Ovary (tissue), 9 donors: Measurements from ENCODE around the gene SEC14L6. TPM values are rescaled to one million over a fixed set of nuclear protein-coding genes. Genes with fewer than 3 reads are reported as not detected.
"Not testable (repeated sequence)": the region's sequence is repeated elsewhere in the genome, so short reads cannot be mapped to it uniquely, and the experiment has no call there.

ENCODE experiments used
- DNase-seq, 5 donors: peaks; one replicate each; pipeline ENCODE4 v3.0.0-alpha.2; 2019 to 2020
- H3K27ac ChIP-seq, 2 donors: fragments of 200-600 bp; one replicate each; pipeline versions ENCODE4 v1.5.1 to v1.8.0; 2019 to 2022
- H3K27me3 ChIP-seq: fragments of 200-600 bp; one replicate; pipeline ENCODE4 v1.8.0; 2022
- H3K36me3 ChIP-seq: fragments of 200-600 bp; sonication (generic); one replicate; pipeline ENCODE4 v1.5.1; 2019
- H3K4me1 ChIP-seq: one replicate; pipeline ENCODE4 v1.8.1; 2013; ENCODE audit warnings: mild to moderate bottlenecking, moderate library complexity; ENCODE audit not compliant: insufficient read depth
- H3K4me3 ChIP-seq: fragments of 200-600 bp; sonication (generic); one replicate; pipeline ENCODE4 v1.5.1; 2017
- H3K9me3 ChIP-seq, 2 donors: fragments of 200-600 bp in 1 of 2; sonication (generic) in 1 of 2; one replicate each; pipeline versions ENCODE4 v1.5.1 to v1.8.1; 2013 to 2019; ENCODE audit warnings: mild to moderate bottlenecking in 1 of 2, moderate library complexity in 1 of 2
- CTCF ChIP-seq, 3 donors: fragments of 450-650 bp in 2 of 3; fragments of 200-600 bp in 1 of 3; IDR thresholded peaks; one replicate each; pipeline versions ENCODE4 v1.5.1 to v1.8.0; 2016 to 2022; ENCODE audit warnings: antibody characterized with exemption in 3 of 3, mild to moderate bottlenecking in 1 of 3
- EP300 ChIP-seq: sonication (generic); formaldehyde crosslinking; IDR thresholded peaks from one replicate; pipeline ENCODE4 v1.6.1; 2017; ENCODE audit warnings: antibody characterized with exemption
- POLR2A ChIP-seq: fragments of 450-650 bp; IDR thresholded peaks from one replicate; pipeline ENCODE4 v1.6.1; 2017; ENCODE audit warnings: antibody characterized with exemption, mild to moderate bottlenecking, moderate library complexity
- WGBS, 3 donors: extraction: QIAGEN DNeasy Blood & Tissue Kit in 1 of 3; methylation state at CpG; one replicate each; pipeline versions ENCODE4 v1.1.5 to v1.1.7; 2013 to 2017; 5-methylcytosine and 5-hydroxymethylcytosine counted together
- intact Hi-C, 4 donors: fragments of 100-400 bp; cut with DNase I; formaldehyde crosslinking; loops; one replicate each; pipeline versions ENCODE4 v1.11.0 to v1.15.1; 2022 to 2023
- polyA plus RNA-seq, 2 donors: library from polyadenylated mRNA; stranded (reverse); fragments of 200-250 nt in 1 of 2; fragments of 350-450 nt in 1 of 2; fragmentation: Illumina TruSeq in 1 of 2; extraction: RNeasy Lipid Tissue Mini Kit (QIAGEN cat#74804) in 1 of 2; gene quantifications; one replicate each; pipeline ENCODE4 v1.2.3, GENCODE V29; 2013 to 2014
- total RNA-seq, 7 donors: library from RNA; depleted of rRNA in 2 of 7; stranded (reverse); fragments of >200 nt in 2 of 7; fragmentation: NEBNext Ultra II Directional in 3 of 7; extraction: Animal tissue kit (Norgen Biotek cat#: 25700) in 3 of 7; gene quantifications; one replicate each; pipeline versions ENCODE4 v1.1.0 to v1.2.4, GENCODE V29; 2016 to 2023
- donor health status: DM: no; HTN: no; CAD: no; lungs with moderate emphysema.
- donor health status: DM: no; HTN: no; CAD: no.
- donor health status: Bipolar disorder and iron deficiency.
- donor health status: DM: yes; HTN: yes; CAD: no.
- donor health status: DM: no; HTN: no; CAD: no.
- donor health status: DM: yes; HTN: yes; CAD: no.

Gene SEC14L6
- total and polyA plus RNA-seq, 9 donors: 0.92 to 2.8 (median 1.7) TPM

GRCh38 chr22:30561402-30562189 is 15.1 kb upstream of the SEC14L6 start:
- H3K4me1 ChIP-seq: no peaks in the 10 kb centered on the region
- no peak overlapping the region for H3K27ac ChIP-seq
- H3K9me3 ChIP-seq: no peaks in the 10 kb centered on the region
- no peak for DNase-seq
- TF ChIP-seq POLR2A (no peak), CTCF (IDR thresholded peaks at IDR 0.05) (no peak), EP300 (no peak)
- no peaks in the 10 kb centered on the region for H3K36me3 ChIP-seq
- no peak overlapping the region for H3K4me3 ChIP-seq
- no peaks in the 10 kb centered on the region for H3K27me3 ChIP-seq
- intact Hi-C loops: no loop called here
- 56 to 60% (median 58%) methylated on average over 10 of the region's 10 CpGs for WGBS, 3 donors

- H3K27ac ChIP-seq, H3K9me3 ChIP-seq, H3K4me3 ChIP-seq, intact Hi-C loops, H3K4me1 ChIP-seq, DNase-seq, H3K36me3 ChIP-seq, H3K27me3 ChIP-seq: not testable (repeated sequence)
- WGBS, 3 donors: 84 to 87% (median 85%) methylated on average over 11 of the region's 11 CpGs
Observed at GRCh38 chr22:30560643-30561202, 14.2 kb upstream of the SEC14L6 start.

- WGBS, 3 donors: 64 to 75% (median 65%) methylated on average over 6 of the region's 6 CpGs
- intact Hi-C loops: no loop called here
- H3K27ac ChIP-seq: no peak overlapping the region
- TF ChIP-seq EP300: no peak
- TF ChIP-seq CTCF (IDR thresholded peaks at IDR 0.05): no peak
- TF ChIP-seq POLR2A: no peak
- H3K36me3 ChIP-seq: no peaks in the 10 kb centered on the region
- no peak for DNase-seq
- H3K4me1 ChIP-seq: no peaks in the 10 kb centered on the region
- H3K9me3 ChIP-seq: no peaks in the 10 kb centered on the region
- H3K27me3 ChIP-seq: no peaks in the 10 kb centered on the region
- no peak overlapping the region for H3K4me3 ChIP-seq
Observed at GRCh38 chr22:30559889-30560288, 13.3 kb upstream of the SEC14L6 start.

GRCh38 chr22:30557243-30557642 is 10.7 kb upstream of the SEC14L6 start:
- 69 to 85% (median 73%) methylated on average over 8 of the region's 8 CpGs for WGBS, 3 donors
- Histone ChIP-seq H3K27ac (no peak overlapping the region), H3K4me1 (no peaks in the 10 kb centered on the region), H3K9me3 (no peaks in the 10 kb centered on the region), H3K27me3 (no peaks in the 10 kb centered on the region), H3K36me3 (no peaks in the 10 kb centered on the region), H3K4me3 (no peak overlapping the region)
- DNase-seq: no peak
- intact Hi-C loops: no loop called here
- TF ChIP-seq EP300 (no peak), CTCF (IDR thresholded peaks at IDR 0.05) (no peak), POLR2A (no peak)

- 63 to 74% (median 74%) methylated on average over 6 of the region's 6 CpGs for WGBS, 3 donors
- TF ChIP-seq EP300 (no peak), POLR2A (no peak), CTCF (IDR thresholded peaks at IDR 0.05) (no peak)
- no peak overlapping the region for H3K27ac ChIP-seq
- DNase-seq: no peak
- H3K27me3 ChIP-seq: no peaks in the 10 kb centered on the region
- H3K36me3 ChIP-seq: no peaks in the 10 kb centered on the region
- no peak overlapping the region for H3K4me3 ChIP-seq
- intact Hi-C loops: no loop called here
- no peaks in the 10 kb centered on the region for H3K9me3 ChIP-seq
- H3K4me1 ChIP-seq: no peaks in the 10 kb centered on the region
Observed at GRCh38 chr22:30556388-30556787, 9.8 kb upstream of the SEC14L6 start.
